Large intestine (tissue), 3 donors: Measurements from ENCODE around the gene ABCA4. TPM values are rescaled to one million over a fixed set of nuclear protein-coding genes. Genes with fewer than 3 reads are reported as not detected.

ENCODE experiments used
- DNase-seq, 2 donors: peaks; one replicate each; pipeline versions ENCODE4 v3.0.0 to v3.0.0-alpha.2; 2013
- H3K27ac ChIP-seq: one replicate; pipeline ENCODE4 v1.5.1; 2013; ENCODE audit warnings: low read length
- H3K27me3 ChIP-seq: 2 replicates; pipeline ENCODE4 v1.6.1; 2013; ENCODE audit warnings: low read length; ENCODE audit not compliant: control insufficient read depth, insufficient read depth
- H3K36me3 ChIP-seq: 2 replicates; pipeline ENCODE4 v1.6.1; 2013; ENCODE audit warnings: low read length; ENCODE audit not compliant: control insufficient read depth, insufficient read depth
- H3K4me1 ChIP-seq: one replicate; pipeline ENCODE4 v1.6.1; 2013; ENCODE audit warnings: low read length; ENCODE audit not compliant: control insufficient read depth, insufficient read depth
- H3K4me3 ChIP-seq: one replicate; pipeline ENCODE4 v1.5.1; 2013; ENCODE audit warnings: low read length
- H3K9me3 ChIP-seq: one replicate; pipeline ENCODE4 v1.6.1; 2013; ENCODE audit warnings: mild to moderate bottlenecking, low read depth, low read length, moderate library complexity; ENCODE audit not compliant: control insufficient read depth
- WGBS: methylation state at CpG from one replicate; pipeline ENCODE4 v1.1.5; 2013; ENCODE audit warnings: low lambda C conversion rate; ENCODE audit not compliant: insufficient coverage; 5-methylcytosine and 5-hydroxymethylcytosine counted together
- polyA plus RNA-seq: library from polyadenylated mRNA; unstranded; fragments of 120-200 nt; gene quantifications from one replicate; pipeline ENCODE4 v1.2.1, GENCODE V29; 2013

The ABCA4 gene
- polyA plus RNA-seq, 1 donor, result 5.3 TPM

- Histone ChIP-seq H3K9me3 (no peaks in the 10 kb centered on the region), H3K27ac (peak overlapping the region; percentile 32), H3K4me3 (no peak overlapping the region), H3K4me1 (peaks cover 17% of the 10 kb centered on the region), H3K27me3 (no peaks in the 10 kb centered on the region), H3K36me3 (no peaks in the 10 kb centered on the region)
- peak; percentile 48 to 71 for DNase-seq
- 20% methylated on average over 1 of the region's 16 CpGs for WGBS
These were observed 51.7 kb downstream of the ABCA4 start for GRCh38 chr1:94068999-94069918.

- peaks cover 17% of the 10 kb centered on the region for H3K4me1 ChIP-seq
- WGBS, result no CpG with 5 or more reads among the region's 6 CpGs
These were observed 52.6 kb downstream of the ABCA4 start for GRCh38 chr1:94068096-94068998.

GRCh38 chr1:94067196-94067595 is 53.8 kb downstream of the ABCA4 start:
- H3K4me3 ChIP-seq, result no peak overlapping the region
- no peaks in the 10 kb centered on the region for H3K9me3 ChIP-seq
- no peaks in the 10 kb centered on the region for H3K27me3 ChIP-seq
- no CpG with 5 or more reads among the region's 3 CpGs for WGBS
- no peak for DNase-seq
- no peak overlapping the region for H3K27ac ChIP-seq
- H3K36me3 ChIP-seq, result no peaks in the 10 kb centered on the region
- peaks cover 17% of the 10 kb centered on the region for H3K4me1 ChIP-seq

More at GRCh38 chr1:94068096-94068998, 52.6 kb downstream of the ABCA4 start:
- no peaks in the 10 kb centered on the region for H3K36me3 ChIP-seq
- DNase-seq, result peak in 1 of 2 donors; percentile 17
- H3K27ac ChIP-seq, result peak overlapping the region; percentile 32
- no peaks in the 10 kb centered on the region for H3K27me3 ChIP-seq
- no peaks in the 10 kb centered on the region for H3K9me3 ChIP-seq
- H3K4me3 ChIP-seq, result no peak overlapping the region

- Histone ChIP-seq H3K4me3 (no peak overlapping the region), H3K9me3 (no peaks in the 10 kb centered on the region), H3K27ac (no peak overlapping the region), H3K27me3 (no peaks in the 10 kb centered on the region), H3K36me3 (no peaks in the 10 kb centered on the region), H3K4me1 (peaks cover 2% of the 10 kb centered on the region)
- WGBS, result no CpG with 5 or more reads among the region's 5 CpGs
- peak; percentile 36 to 46 for DNase-seq
These were observed 57.6 kb downstream of the ABCA4 start for GRCh38 chr1:94063379-94063778.

- H3K4me3 ChIP-seq, result no peak overlapping the region
- H3K9me3 ChIP-seq, result no peaks in the 10 kb centered on the region
- H3K27me3 ChIP-seq, result no peaks in the 10 kb centered on the region
- H3K27ac ChIP-seq, result no peak overlapping the region
- WGBS, result no CpG with 5 or more reads among the region's 5 CpGs
- peaks cover 2% of the 10 kb centered on the region for H3K4me1 ChIP-seq
- H3K36me3 ChIP-seq, result no peaks in the 10 kb centered on the region
- peak in 1 of 2 donors; percentile 44 for DNase-seq
These were observed 59.2 kb downstream of the ABCA4 start for GRCh38 chr1:94061513-94062443.

- H3K27ac ChIP-seq, result no peak overlapping the region
- no CpG with 5 or more reads among the region's 2 CpGs for WGBS
These were observed 60.2 kb downstream of the ABCA4 start for GRCh38 chr1:94060720-94061119.

GRCh38 chr1:94058766-94059165 is 62.2 kb downstream of the ABCA4 start:
- Histone ChIP-seq H3K27me3 (no peaks in the 10 kb centered on the region), H3K9me3 (no peaks in the 10 kb centered on the region), H3K36me3 (no peaks in the 10 kb centered on the region), H3K4me1 (peaks cover 2% of the 10 kb centered on the region), H3K4me3 (no peak overlapping the region), H3K27ac (no peak overlapping the region)
- WGBS, result no CpG with 5 or more reads among the region's 3 CpGs
- no peak for DNase-seq

More at GRCh38 chr1:94060720-94061119, 60.2 kb downstream of the ABCA4 start:
- no peaks in the 10 kb centered on the region for H3K27me3 ChIP-seq
- peaks cover 2% of the 10 kb centered on the region for H3K4me1 ChIP-seq
- no peaks in the 10 kb centered on the region for H3K9me3 ChIP-seq
- no peak for DNase-seq
- H3K36me3 ChIP-seq, result no peaks in the 10 kb centered on the region
- H3K4me3 ChIP-seq, result no peak overlapping the region

GRCh38 chr1:94056996-94057395 is 64.0 kb downstream of the ABCA4 start:
- Histone ChIP-seq H3K27ac (no peak overlapping the region), H3K27me3 (no peaks in the 10 kb centered on the region), H3K9me3 (no peaks in the 10 kb centered on the region), H3K36me3 (no peaks in the 10 kb centered on the region), H3K4me3 (no peak overlapping the region), H3K4me1 (peaks cover 2% of the 10 kb centered on the region)
- DNase-seq, result no peak
- no CpG with 5 or more reads among the region's 2 CpGs for WGBS

GRCh38 chr1:94056171-94056570 is 64.8 kb downstream of the ABCA4 start:
- no peaks in the 10 kb centered on the region for H3K27me3 ChIP-seq
- H3K4me3 ChIP-seq, result no peak overlapping the region
- H3K36me3 ChIP-seq, result no peaks in the 10 kb centered on the region
- no peaks in the 10 kb centered on the region for H3K9me3 ChIP-seq
- WGBS, result no CpG with 5 or more reads among the region's 6 CpGs
- DNase-seq, result no peak
- H3K27ac ChIP-seq, result no peak overlapping the region
- no peaks in the 10 kb centered on the region for H3K4me1 ChIP-seq
